ENCODE measurements around the gene HDGF.

HDGF gene

DNA sequence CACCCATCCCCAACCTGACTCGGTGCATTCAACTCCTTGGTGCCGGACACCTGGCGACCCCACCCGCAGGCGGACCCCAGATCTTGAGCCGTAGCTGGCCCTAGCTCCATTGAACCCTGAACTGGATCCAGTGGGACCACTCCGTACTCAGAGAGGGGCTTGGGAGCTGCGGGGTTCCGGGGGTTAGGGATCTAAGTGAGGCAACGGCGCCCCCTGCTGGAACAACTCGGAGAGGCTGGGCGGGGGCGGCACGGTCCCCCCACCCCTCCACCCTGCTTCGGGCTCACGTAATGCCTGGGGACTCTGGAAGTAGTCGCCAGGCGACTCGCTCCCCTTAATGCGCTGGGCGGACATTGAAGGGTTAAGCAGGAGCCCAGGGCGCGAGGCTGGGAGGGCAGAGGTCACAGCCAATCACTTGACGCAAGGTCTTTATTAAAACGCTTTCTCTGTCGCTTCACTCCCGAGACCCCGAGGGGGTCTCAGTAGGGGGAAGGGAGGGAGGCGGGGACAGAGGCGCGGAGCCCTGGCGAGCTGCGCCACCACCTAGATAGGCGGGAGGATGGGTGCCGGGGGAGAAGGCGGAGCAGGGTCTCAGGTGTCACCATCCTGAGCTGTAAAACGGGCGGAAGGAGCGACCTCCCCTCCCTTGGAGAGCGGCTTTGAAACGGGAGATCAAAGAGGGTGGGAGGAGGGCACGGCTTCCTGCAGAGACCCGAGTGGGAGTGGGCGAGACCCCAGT, 45.4 kb downstream of the HDGF start:
- DNase-seq, result peak; percentile 66

DNA sequence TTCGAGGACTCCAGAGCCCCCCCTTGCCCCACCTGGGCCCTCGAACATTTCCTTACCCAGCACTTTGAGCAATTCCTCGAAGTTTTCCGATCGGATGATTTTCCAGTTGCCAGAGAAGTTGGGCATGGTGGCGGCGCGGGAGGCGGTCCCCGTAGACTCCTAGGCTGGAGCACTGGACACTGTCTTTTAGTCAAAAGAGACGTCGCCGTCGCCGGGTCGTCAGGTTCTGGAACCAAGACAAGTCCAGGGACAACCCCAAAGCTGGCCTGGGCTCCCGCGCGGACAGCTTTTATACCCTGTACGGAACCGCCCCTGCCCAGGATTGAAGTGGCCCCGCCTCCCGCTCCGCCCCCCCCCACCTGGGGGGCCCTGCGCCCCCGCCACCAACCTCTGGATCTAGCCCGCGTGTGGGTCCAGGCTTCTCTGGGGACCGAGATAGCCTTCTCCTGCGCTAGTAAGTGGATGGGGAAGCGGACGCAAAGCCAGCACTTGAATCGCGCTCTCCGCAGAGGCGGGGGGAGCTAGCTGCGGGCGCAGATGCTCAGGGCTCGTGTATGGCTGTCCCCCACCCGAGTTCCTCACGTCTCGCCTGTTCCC, 46.1 kb downstream of the HDGF start, which contains the start of gene CRABP2:
TSS of gene CRABP2 (minus strand) at position 263 of the 597 bp plus-strand sequence. CDS start at position 126, 137 bp downstream.
- peak; percentile 40 for DNase-seq
- in situ Hi-C loops (cut with HindIII; ENCODE audit: low pct_ligation_motif_present, low pct_unique_long_range_greater_than_20kb, low sequenced_read_pairs), result no loop called here

More for the DNA sequence above, 45.4 kb downstream of the HDGF start:
- in situ Hi-C loops (cut with HindIII; ENCODE audit: low pct_ligation_motif_present, low pct_unique_long_range_greater_than_20kb, low sequenced_read_pairs), result no loop called here

GRCh38 chr1:156704930-156705320, 46.5 kb downstream of the HDGF start:
- in situ Hi-C loops (cut with HindIII; ENCODE audit: low pct_ligation_motif_present, low pct_unique_long_range_greater_than_20kb, low sequenced_read_pairs), result no loop called here
- peak; percentile 83 for DNase-seq

DNA sequence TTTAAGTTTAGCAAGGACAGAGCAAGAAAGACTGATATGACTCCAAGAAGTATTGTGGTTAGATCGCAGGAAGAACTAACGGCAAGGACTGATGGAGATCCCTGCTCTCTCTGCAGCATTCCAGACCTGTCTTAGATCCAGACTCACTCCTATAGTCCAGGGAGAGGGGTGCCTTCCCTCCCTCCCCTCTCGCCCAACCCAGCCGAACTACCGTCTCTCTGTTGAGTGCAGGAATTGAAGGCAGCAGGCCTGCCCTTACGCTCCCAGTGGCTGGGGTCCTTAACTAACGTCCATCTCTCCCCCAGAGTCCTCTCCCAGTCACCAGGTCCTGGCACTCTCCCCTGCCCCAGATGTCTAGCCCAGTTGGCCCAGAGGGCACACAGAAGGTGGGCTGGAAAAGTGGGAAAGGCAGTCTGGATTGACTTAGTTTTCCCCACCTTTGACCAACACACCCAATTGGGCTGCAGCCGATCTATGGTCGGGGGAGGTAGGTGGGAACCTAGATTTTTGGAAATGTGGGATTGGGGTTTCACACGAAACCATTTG, 47.2 kb downstream of the HDGF start:
- in situ Hi-C loops (cut with HindIII; ENCODE audit: low pct_ligation_motif_present, low pct_unique_long_range_greater_than_20kb, low sequenced_read_pairs), result no loop called here
- DNase-seq, result no peak

DNA sequence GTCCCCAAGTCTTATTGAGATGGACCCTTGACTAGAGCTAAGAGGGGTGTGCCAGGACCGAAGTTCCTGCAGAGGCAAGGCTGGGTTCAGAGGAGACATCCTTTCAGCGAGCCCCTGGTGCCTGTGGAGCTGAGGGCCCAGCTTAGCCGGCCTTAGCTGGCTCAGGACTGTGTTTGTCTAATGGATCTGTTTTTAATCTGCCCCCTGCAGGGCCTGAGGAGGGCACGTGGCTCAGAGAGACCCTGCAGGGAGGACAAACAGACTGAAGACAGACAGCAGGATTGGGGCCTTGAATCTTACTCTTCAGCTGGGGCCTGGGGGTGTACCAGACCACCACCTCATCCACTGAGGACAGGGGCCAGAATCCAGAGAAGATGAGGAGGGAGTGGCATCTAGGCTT, 47.7 kb downstream of the HDGF start:
- no peak for DNase-seq
- in situ Hi-C loops (cut with HindIII; ENCODE audit: low pct_ligation_motif_present, low pct_unique_long_range_greater_than_20kb, low sequenced_read_pairs), result no loop called here

- in situ Hi-C loops (cut with HindIII; ENCODE audit: low pct_ligation_motif_present, low pct_unique_long_range_greater_than_20kb, low sequenced_read_pairs), result no loop called here
These were observed 48.1 kb downstream of the HDGF start for GRCh38 chr1:156703336-156703735.

GRCh38 chr1:156700736-156701531, 50.5 kb downstream of the HDGF start:
- in situ Hi-C loops (cut with HindIII; ENCODE audit: low pct_ligation_motif_present, low pct_unique_long_range_greater_than_20kb, low sequenced_read_pairs), result no loop called here
- DNase-seq, result no peak

More at GRCh38 chr1:156703336-156703735, 48.1 kb downstream of the HDGF start:
- no peak for DNase-seq

GRCh38 chr1:156698995-156699394, 52.5 kb downstream of the HDGF start:
- no peak for DNase-seq
- in situ Hi-C loops (cut with HindIII; ENCODE audit: low pct_ligation_motif_present, low pct_unique_long_range_greater_than_20kb, low sequenced_read_pairs), result no loop called here

GRCh38 chr1:156697481-156697880, 54.0 kb downstream of the HDGF start:
- no peak for DNase-seq
- in situ Hi-C loops (cut with HindIII; ENCODE audit: low pct_ligation_motif_present, low pct_unique_long_range_greater_than_20kb, low sequenced_read_pairs), result no loop called here

DNA sequence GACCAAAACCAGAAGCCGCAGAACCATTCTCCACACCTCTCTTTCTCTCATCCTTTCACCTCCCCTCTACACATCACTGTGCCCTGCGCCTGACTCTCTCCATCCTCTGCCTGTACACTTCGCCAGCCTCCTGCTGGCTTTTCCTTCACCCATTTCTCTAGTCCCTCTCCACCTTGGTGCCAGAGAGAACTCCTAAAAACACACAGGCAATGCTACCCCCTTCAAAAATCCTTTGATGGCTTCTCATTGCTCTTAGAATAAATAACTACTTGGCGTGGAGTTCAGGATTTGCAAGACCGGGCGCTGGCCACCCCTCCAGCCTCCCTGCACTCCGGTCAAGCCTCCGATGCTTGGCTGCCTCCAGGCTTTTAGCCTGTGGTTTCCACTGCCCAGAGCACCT, 54.7 kb downstream of the HDGF start:
- in situ Hi-C loops (cut with HindIII; ENCODE audit: low pct_ligation_motif_present, low pct_unique_long_range_greater_than_20kb, low sequenced_read_pairs), result no loop called here
- DNase-seq, result no peak

DNA sequence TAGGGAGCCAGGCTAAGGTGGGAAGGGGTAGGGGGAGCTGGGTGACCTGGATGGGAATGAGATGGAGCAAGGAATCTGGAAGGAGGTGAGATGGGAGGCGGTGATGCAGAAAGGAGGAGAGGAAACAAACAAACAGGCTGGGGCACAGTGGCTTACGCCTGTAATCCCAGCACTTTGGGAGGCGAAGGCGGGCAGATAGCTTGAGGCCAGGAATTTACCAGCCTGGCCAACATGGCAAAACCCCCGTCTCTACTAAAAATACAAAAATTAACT, 56.8 kb downstream of the HDGF start:
- in situ Hi-C loops (cut with HindIII; ENCODE audit: low pct_ligation_motif_present, low pct_unique_long_range_greater_than_20kb, low sequenced_read_pairs), result no loop called here
- DNase-seq, result no peak

GRCh38 chr1:156693848-156694689, 57.4 kb downstream of the HDGF start:
- DNase-seq, result no peak
- in situ Hi-C loops (cut with HindIII; ENCODE audit: low pct_ligation_motif_present, low pct_unique_long_range_greater_than_20kb, low sequenced_read_pairs), result no loop called here

- in situ Hi-C loops (cut with HindIII; ENCODE audit: low pct_ligation_motif_present, low pct_unique_long_range_greater_than_20kb, low sequenced_read_pairs), result no loop called here
- DNase-seq, result no peak
These were observed 58.3 kb downstream of the HDGF start for GRCh38 chr1:156692925-156693847.

GRCh38 chr1:156692441-156692924, 59.0 kb downstream of the HDGF start:
- no peak for DNase-seq
- in situ Hi-C loops (cut with HindIII; ENCODE audit: low pct_ligation_motif_present, low pct_unique_long_range_greater_than_20kb, low sequenced_read_pairs), result no loop called here
